Transverse colon (tissue), 4 donors: Measurements from ENCODE around the gene VASP. TPM values are rescaled to one million over a fixed set of nuclear protein-coding genes. Genes with fewer than 3 reads are reported as not detected.

Experiments used
- DNase-seq: peaks from one replicate; pipeline ENCODE4 v3.0.0-alpha.2; 2019
- H3K27ac ChIP-seq, 4 donors: fragments of 200-600 bp; sonication (generic); 2 replicates each; pipeline ENCODE4 v1.5.1; 2016 to 2018; ENCODE audit warnings: inconsistent platforms in 4 of 4
- H3K27me3 ChIP-seq: fragments of 200-600 bp; sonication (generic); 2 replicates; pipeline ENCODE4 v1.5.1; 2017; ENCODE audit warnings: inconsistent platforms
- H3K36me3 ChIP-seq, 4 donors: fragments of 200-600 bp; sonication (generic); 2 replicates each; pipeline ENCODE4 v1.5.1; 2017 to 2019; ENCODE audit warnings: inconsistent platforms in 4 of 4
- H3K4me1 ChIP-seq, 4 donors: fragments of 200-600 bp; sonication (generic); 2 replicates each; pipeline ENCODE4 v1.5.1; 2017 to 2020; ENCODE audit warnings: inconsistent platforms in 4 of 4
- H3K4me3 ChIP-seq, 4 donors: fragments of 200-600 bp; sonication (generic); 1 replicate in 1 of 4; 2 replicates in 3 of 4; pipeline versions ENCODE4 v1.5.1 to v1.6.1; 2017 to 2019; ENCODE audit warnings: inconsistent platforms in 4 of 4
- H3K9me3 ChIP-seq, 2 donors: fragments of 200-600 bp; sonication (generic); 2 replicates each; pipeline ENCODE4 v1.5.1; 2017 to 2019; ENCODE audit warnings: inconsistent platforms in 2 of 2
- EP300 ChIP-seq: sonication (generic); formaldehyde crosslinking; IDR thresholded peaks from one replicate; pipeline ENCODE4 v1.6.1; 2017; ENCODE audit warnings: antibody characterized with exemption, low read depth
- POLR2A ChIP-seq: fragments of 450-650 bp; IDR thresholded peaks from one replicate; pipeline ENCODE4 v1.6.1; 2016; ENCODE audit warnings: antibody characterized with exemption, mild to moderate bottlenecking, moderate library complexity
- POLR2AphosphoS5 ChIP-seq, 3 donors: sonication (generic); formaldehyde crosslinking; IDR thresholded peaks; one replicate each; pipeline ENCODE4 v1.6.1; 2016; ENCODE audit warnings: antibody characterized with exemption in 3 of 3
- WGBS, 2 donors: methylation state at CpG; one replicate each; pipeline ENCODE4 v1.1.5; 2018; ENCODE audit warnings: low coverage in 1 of 2; 5-methylcytosine and 5-hydroxymethylcytosine counted together
- in situ Hi-C, 4 donors: fragments of 200-750 bp; cut with MboI; loops; one replicate each; pipeline versions ENCODE4 v1.15.0 to v1.15.1; 2017; ENCODE audit warnings: low sequenced_read_pairs in 3 of 4, low pct_ligation_motif_present in 1 of 4, low pct_unique_long_range_greater_than_20kb in 1 of 4
- intact Hi-C: fragments of 100-400 bp; cut with DNase I; formaldehyde crosslinking; loops from one replicate; pipeline ENCODE4 v1.15.1; 2023; ENCODE audit warnings: low total_unique reads
- total RNA-seq, 4 donors: library from RNA; depleted of rRNA; stranded (reverse); fragments of >200 nt; gene quantifications; one replicate each; pipeline ENCODE4 v1.1.0, GENCODE V29; 2016
- TF ChIP-seq, protein P1 (sequence below), 5 experiments: fragments of 200-600 bp in 3 of 5; fragments of 450-650 bp in 2 of 5; sonication (generic) in 3 of 5; IDR thresholded peaks; 1 replicate in 2 of 5; 2 replicates in 3 of 5; pipeline ENCODE4 v1.5.1; 2016 to 2017; ENCODE audit warnings: antibody characterized with exemption in 5 of 5, inconsistent platforms in 3 of 5, mild to moderate bottlenecking in 2 of 5, moderate library complexity in 1 of 5

Gene VASP
- total RNA-seq, 4 donors from 2014 or later, result 167 to 465 (median 204) TPM

DNA sequence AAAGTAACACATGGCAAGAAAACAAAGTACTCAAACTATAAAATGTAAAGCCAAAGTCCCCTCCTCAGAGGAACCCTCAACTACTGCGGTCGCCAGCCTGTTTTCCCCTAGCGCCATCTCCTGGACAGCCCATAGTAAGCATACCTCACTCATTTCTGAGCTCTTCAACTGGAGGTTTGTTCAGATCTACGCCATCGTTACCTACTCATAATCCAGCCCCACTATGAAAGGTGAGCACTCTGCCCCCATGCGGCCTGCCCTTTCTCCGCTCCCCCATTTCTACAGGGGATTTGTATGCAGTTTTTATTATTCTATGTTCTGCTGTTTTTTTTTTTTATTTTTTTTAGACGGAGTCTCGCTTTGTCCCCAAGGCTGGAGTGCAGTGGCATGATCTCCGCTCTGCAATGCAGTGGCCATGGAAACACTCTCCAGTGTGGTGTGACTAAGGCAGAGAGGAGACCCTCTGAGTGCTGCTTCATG, 51.2 kb downstream of the VASP start:
- Histone ChIP-seq H3K27ac (no peak overlapping the region), H3K36me3 (no peaks in the 10 kb centered on the region), H3K27me3 (no peaks in the 10 kb centered on the region), H3K9me3 (no peaks in the 10 kb centered on the region), H3K4me3 (no peak overlapping the region), H3K4me1 (peaks cover 0 to 33% (median 10%) of the 10 kb centered on the region in 4 donors)
- WGBS, 2 donors, result 43 to 66% methylated on average over 4 to 10 of the region's 10 CpGs
- in situ Hi-C loops (no loop called here), intact Hi-C loops (no loop called here)
- DNase-seq, result peak; percentile 77
- TF ChIP-seq POLR2AphosphoS5 (IDR thresholded peaks at IDR 0.05) (no peak), POLR2A (no peak), EP300 (no peak)
- TF ChIP-seq, protein P1, sequence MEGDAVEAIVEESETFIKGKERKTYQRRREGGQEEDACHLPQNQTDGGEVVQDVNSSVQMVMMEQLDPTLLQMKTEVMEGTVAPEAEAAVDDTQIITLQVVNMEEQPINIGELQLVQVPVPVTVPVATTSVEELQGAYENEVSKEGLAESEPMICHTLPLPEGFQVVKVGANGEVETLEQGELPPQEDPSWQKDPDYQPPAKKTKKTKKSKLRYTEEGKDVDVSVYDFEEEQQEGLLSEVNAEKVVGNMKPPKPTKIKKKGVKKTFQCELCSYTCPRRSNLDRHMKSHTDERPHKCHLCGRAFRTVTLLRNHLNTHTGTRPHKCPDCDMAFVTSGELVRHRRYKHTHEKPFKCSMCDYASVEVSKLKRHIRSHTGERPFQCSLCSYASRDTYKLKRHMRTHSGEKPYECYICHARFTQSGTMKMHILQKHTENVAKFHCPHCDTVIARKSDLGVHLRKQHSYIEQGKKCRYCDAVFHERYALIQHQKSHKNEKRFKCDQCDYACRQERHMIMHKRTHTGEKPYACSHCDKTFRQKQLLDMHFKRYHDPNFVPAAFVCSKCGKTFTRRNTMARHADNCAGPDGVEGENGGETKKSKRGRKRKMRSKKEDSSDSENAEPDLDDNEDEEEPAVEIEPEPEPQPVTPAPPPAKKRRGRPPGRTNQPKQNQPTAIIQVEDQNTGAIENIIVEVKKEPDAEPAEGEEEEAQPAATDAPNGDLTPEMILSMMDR (IDR thresholded peaks at IDR 0.05), result peak; percentile 49 to 82 (median 66)

GRCh38 chr19:45560038-45560437, 52.8 kb downstream of the VASP start:
- intact Hi-C loops (no loop called here), in situ Hi-C loops (no loop called here)
- TF ChIP-seq POLR2A, result no peak
- no peak for TF ChIP-seq EP300
- TF ChIP-seq, protein P1 (IDR thresholded peaks at IDR 0.05), result no peak
- no peak for TF ChIP-seq POLR2AphosphoS5 (IDR thresholded peaks at IDR 0.05)
- 92% methylated on average over 5 of the region's 5 CpGs; no CpG with 5 or more reads in 1 of the 2 donors for WGBS, 2 donors
- H3K27me3 ChIP-seq, result no peaks in the 10 kb centered on the region
- H3K36me3 ChIP-seq, result no peaks in the 10 kb centered on the region
- peaks cover 0 to 33% (median 10%) of the 10 kb centered on the region in 4 donors for H3K4me1 ChIP-seq
- no peaks in the 10 kb centered on the region for H3K9me3 ChIP-seq
- no peak overlapping the region for H3K4me3 ChIP-seq
- no peak overlapping the region for H3K27ac ChIP-seq
- DNase-seq, result no peak

GRCh38 chr19:45560686-45561085, 53.4 kb downstream of the VASP start:
- WGBS, 2 donors, result 85 to 94% methylated on average over 4 to 11 of the region's 11 CpGs
- intact Hi-C loops, result no loop called here
- in situ Hi-C loops, result no loop called here
- peaks cover 0 to 33% (median 10%) of the 10 kb centered on the region in 4 donors for H3K4me1 ChIP-seq
- no peaks in the 10 kb centered on the region for H3K9me3 ChIP-seq
- TF ChIP-seq POLR2A (no peak), POLR2AphosphoS5 (IDR thresholded peaks at IDR 0.05) (no peak), EP300 (no peak)
- TF ChIP-seq, protein P1 (IDR thresholded peaks at IDR 0.05), result no peak
- no peaks in the 10 kb centered on the region for H3K27me3 ChIP-seq
- H3K36me3 ChIP-seq, result no peaks in the 10 kb centered on the region
- no peak overlapping the region for H3K4me3 ChIP-seq
- no peak overlapping the region for H3K27ac ChIP-seq
- no peak for DNase-seq

DNA sequence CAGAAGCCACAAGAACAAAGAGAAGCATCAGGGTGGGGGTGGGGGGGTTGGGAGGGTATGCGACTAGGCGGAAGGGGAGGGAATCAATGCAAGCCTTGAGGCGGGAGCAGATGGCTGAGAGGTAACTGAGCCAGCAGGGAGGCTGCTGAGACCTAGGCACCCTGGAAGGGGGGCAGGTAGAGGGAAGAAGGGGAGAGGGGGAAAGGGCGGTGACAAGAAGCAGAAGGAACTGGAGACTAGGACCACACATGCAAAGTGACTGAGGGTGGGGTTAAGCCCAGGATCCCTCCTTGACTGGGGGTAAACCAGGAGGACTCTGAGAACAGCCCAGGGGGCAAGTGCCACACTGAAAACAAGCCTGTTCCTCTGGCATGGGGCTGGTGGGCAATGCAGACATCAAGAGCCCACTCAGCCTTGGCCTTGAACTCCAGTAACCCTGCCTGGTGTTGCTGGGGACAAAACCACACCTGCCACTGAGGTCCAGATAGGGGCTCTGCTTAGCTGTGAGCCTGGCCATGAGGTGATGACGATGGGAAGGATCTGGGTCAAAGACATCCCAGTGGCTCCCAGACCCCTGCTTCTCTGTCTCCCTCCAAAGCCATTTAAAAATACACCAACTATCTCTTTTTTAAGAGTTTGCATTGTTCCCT, 57.0 kb downstream of the VASP start:
- Histone ChIP-seq H3K4me3 (no peak overlapping the region), H3K4me1 (peaks cover 6 to 40% (median 14%) of the 10 kb centered on the region in 4 donors), H3K9me3 (no peaks in the 10 kb centered on the region), H3K27ac (peak overlapping the region in 1 of 4 donors; percentile 75), H3K27me3 (no peaks in the 10 kb centered on the region), H3K36me3 (no peaks in the 10 kb centered on the region)
- in situ Hi-C loops (no loop called here), intact Hi-C loops (no loop called here)
- TF ChIP-seq EP300, result no peak
- no peak for TF ChIP-seq POLR2A
- no peak for TF ChIP-seq POLR2AphosphoS5 (IDR thresholded peaks at IDR 0.05)
- TF ChIP-seq, protein P1 (IDR thresholded peaks at IDR 0.05), result no peak
- 74 to 100% methylated on average over 1 to 5 of the region's 5 CpGs for WGBS, 2 donors
- DNase-seq, result no peak
